NCI-H2227 (cell line): ENCODE results near the gene NRP2.
A peak's percentile ranks its signal among the peaks of the same experiment; 100 is the strongest.

Experiments
- DNase-seq: peaks from one replicate; lab custom pipeline; 2025; ENCODE audit not compliant: unreplicated experiment; lab: John Stamatoyannopoulos, UW

The NRP2 gene

DNA sequence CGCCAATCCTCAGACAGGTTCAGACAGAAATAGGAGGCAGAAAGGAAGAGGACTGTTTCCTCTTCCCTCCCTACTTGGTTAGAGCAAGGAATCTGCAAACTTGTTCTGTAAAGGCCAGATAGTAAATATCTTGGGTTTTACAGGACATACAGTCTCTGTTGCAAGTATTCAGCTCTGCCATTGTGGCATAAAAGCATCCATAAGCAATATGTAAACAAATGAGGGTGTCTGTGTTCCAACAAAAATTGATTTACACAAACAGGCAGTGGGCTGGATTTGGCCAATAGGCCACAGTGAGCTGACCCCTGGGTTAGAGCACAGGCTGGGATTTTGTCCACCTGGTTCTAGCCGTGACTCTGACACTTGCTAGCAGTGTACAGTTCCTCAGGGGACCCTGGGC lies 89.4 kb downstream of the NRP2 start:
- no peak for DNase-seq

DNA sequence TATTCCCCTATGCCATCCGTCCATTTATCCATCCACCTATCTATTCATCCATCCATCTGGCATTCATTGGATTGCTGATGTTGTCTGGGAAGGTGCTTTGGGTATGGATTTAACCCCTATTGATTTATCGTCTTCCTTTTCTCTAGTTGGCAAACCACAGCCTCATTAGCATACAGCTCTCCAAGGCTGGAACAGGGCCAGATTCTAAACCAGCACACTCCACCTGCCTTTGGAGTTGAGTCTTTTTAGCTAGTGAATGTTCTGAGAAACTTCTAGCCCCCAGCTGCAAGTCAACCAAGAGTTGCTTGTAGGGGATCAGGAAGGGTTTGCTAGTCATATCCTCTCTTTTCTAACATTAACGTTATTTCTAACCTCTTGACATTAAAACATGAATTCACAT lies 90.7 kb downstream of the NRP2 start:
- no peak for DNase-seq

DNA sequence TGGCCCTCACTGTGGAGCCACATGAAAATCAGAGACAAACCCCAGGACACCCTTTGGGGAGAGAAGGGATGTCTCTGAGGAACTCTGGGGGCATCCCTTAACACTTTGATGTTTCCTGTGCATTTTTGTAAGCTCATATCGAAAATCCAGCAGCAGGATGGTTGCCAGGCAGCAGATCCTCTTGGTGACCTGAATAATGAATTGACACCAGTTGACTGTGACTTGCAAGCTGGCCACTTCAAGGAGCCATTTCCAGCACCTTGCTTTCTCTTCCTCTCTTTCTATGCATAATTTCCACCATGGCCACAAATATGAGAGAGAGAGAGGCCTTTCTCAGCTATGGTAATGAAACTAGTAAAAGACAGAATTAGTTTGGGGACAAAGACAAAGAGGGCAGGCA lies 91.7 kb downstream of the NRP2 start:
- DNase-seq: no peak

DNA sequence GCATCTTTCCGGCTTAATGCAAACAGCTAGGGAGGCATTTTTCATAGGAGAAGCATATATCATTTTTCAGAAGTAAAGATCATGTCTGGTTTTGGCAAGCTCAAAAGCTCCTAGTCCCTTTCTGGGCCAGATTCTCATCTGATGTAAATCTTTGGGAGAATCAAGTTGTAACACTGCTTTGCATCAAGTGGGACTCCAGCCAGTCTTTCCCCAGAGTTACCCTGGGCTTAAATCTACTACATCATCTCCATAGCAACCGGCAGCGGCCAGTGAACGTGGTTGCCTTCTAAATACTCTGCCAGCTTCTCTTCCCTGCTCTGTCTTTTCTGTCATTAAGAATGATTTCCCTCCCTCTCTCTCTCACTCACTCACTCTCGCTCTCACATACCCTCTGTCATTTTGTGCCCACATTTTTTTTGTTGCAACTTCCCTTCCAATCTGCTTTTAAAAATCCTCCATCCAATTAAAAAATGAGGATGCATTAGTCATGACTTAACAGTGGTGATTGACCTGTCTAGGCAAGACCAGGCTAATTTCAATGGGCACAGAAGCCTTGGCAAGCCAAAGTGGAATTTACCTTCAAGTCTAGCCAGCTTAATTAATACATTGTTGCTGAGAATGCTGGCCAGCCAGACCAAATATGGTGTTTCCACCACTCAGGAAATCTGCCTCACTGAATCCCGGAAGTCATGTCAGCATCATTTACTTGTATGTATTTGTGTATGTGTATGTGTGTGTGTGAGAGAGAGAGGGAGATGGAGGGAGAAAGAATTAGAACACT lies 93.0 kb downstream of the NRP2 start:
- peak; percentile 76 for DNase-seq

DNA sequence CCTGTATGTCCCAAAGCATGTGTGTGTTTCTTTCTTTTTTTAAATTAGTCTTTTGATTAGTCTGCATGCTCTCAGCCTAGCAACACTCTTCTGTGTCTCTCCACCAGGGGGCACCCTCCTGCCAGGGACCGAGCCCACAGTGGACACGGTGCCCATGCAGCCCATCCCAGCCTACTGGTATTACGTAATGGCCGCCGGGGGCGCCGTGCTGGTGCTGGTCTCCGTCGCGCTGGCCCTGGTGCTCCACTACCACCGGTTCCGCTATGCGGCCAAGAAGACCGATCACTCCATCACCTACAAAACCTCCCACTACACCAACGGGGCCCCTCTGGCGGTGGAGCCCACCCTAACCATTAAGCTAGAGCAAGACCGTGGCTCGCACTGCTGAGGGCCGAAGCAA lies 93.8 kb downstream of the NRP2 start:
- DNase-seq: peak; percentile 24

DNA sequence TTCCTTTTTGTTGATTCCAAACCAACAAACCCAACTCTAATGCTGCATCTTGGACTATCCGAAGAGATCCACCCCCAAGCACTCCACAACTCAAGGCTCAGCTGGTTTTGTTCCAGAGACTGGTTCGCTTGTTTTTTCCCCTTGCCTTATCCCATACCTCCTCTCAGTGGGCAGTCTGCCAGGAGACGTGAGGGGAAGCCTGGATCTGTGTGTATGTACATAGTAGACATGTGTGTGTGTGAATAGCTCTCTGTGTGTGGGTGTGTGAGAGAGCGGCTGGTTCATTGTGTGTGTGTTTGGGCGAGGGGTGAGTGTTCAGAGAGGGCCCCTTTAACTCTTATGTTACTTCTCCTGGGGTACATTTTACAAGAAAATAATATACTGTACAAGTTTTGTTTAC lies 94.4 kb downstream of the NRP2 start:
- DNase-seq: no peak

DNA sequence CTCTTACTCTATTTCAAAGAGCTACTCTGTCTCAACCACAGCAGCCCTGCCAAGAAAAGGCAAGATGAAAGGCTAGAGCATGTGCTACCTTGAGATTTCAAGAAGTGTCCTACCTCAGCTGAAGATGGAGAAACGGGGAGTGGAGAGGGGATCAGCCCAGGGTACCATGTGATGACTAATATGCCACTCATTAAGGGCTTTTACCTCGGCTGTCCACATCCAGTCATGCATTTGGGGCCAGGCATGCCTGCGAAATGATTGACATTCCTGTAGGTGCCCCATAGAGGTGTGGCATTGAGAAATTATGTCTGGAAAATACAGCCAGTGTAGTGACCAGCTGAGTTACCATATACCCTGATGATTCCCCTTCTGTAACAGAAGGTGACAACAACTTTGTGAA lies 96.1 kb downstream of the NRP2 start:
- no peak for DNase-seq

DNA sequence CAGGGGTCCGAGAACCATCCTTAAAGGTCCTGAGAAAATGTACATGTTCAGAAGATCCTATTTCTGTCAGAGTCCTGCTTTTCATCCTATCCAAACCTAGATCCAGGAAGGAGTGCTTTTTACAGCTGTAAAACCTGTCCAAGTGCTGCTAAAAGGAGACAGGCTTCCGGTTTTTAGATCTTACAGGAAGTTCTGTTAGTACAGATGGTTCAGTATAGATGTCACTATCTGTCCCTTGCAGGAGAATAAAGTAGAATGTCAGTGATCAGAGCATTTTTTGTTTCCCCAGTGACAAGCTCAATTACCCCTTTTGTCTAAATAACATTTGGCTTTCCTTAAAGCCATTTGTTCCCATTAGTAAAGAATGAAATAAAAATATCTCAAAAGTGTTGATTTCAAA lies 98.3 kb downstream of the NRP2 start:
- no peak for DNase-seq

DNA sequence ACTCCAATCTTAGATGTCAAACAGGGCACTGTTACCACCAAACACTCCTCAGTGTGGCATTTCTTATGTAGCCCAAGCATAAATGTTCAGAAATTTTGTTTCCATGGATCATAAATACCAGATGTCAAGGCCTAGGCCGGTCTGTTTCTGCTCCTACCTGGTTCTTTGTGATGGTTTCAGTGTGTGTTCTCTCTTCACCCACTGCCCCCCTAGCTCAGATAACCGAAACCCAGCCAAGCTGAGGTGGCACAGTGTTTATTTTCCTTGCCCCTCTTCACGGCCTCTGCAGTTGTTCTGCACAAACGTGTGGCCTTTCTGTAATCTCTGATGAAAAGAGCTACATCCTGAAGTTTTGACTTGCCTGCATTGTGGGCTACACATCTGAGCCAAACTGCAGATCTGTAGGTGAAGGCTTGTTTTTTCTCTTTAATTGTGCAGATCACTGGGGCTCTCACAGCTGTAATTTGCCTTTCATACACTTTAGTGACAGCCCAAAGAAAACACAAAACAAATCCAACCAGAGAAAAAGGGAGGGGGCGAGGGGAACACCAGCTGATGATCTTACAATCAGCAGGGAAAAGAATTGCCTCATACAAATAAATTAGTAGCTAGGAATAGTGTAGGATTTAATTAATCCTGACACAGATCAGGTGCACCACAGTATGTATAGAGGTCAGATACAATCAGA lies 99.1 kb downstream of the NRP2 start:
- peak; percentile 36 for DNase-seq

DNA sequence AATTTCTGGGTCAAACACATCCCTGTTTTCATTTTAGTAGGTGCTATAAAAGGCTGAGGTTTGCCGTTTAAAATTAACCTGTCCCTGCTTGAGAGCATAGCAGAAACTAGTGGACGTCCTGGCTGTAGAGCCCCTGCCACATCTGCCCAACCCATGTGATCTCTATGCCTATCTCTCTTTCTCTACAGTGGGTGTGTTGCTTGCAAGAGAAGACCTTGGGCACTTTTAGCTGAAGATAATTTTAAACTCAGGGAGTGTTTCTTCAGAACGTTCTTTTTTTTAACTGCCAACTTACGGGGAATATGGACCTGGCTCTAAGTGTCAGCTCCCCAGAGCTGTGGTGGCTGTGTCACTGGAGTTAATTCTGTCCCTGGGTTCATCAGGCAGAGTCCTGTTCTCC lies 100.6 kb downstream of the NRP2 start:
- no peak for DNase-seq

DNA sequence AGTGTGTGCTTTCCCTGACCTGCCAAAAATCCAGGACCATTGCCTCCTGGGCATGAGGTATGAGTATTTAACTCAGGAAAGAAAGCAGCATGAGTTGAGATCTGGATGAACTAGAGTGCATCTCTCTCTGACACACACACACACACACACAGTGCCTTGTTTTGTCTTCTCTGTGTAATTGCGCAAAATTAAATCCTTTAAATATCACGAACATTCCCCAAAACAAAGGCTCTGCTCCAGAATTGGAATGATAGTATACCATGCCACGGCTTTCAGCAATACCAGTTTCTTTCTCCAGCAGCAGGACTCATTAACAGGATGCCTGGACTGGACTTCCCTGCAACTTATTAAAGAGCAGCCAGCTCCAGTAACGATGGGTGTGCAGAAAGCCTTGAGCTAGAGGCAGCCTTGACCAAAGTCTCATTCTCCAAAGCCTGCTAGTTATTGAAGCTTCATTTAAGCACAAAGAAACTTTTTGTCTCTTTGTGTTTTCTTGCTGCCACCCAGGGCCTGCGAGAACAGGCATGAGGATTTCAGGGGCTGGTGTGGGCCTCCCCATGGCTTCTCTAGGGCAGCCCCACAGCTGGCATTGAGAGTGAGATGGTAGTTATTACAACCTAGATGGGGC lies 101.7 kb downstream of the NRP2 start:
- no peak for DNase-seq

DNA sequence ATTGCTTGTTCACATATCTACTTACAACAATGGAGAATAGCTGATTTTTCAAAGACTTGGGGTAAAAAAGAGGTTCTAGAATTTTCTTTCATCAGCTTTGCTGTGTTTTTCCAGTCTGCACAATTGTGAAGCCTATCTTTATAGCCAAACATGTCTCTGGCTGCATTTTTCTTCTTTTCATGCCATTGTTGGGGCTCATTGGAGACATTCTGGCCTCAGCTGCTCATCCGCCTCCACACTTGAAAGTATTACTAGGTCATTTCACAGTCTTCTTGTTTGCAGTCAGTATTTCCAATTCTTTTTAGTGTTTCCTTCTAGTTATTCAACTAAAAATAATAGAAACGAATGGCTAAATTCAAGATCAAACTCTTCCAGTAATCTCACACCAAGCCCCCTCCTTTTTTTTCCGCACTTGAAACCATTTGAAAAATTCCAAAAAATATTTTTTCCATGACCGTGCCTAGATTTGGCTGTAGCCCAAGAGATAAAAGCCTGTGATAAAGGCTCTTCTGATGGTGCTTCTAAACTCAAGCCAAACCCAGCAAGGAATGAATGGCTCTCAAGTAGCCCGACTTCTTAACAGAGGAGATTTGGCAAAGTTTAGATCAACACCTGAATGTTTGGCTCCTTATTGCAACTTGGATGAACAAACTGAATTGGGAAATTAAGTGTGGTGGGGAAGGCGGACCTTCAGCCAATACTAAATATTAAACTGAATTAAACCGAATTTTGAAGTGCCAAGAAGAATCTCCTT lies 103.4 kb downstream of the NRP2 start:
- DNase-seq: no peak

DNA sequence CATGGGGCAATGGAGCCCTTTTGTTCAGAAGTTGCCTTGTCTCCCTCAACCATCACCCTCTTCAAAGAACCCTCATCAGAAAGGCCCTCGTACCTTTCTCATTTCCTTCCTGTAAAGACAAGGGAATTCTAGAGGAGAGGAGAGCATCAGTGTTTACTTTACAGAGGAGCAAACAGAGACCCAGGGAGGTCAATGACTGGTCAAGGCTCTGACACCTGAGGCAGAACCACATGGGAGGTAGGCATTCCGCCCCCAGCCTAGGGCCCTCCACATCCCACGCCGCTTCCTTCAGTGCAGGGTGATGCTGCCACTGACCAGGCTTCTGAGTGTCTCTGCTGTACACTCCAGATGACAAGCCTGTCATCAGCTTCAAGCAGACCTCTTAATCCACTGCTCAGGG lies 104.7 kb downstream of the NRP2 start:
- no peak for DNase-seq

DNA sequence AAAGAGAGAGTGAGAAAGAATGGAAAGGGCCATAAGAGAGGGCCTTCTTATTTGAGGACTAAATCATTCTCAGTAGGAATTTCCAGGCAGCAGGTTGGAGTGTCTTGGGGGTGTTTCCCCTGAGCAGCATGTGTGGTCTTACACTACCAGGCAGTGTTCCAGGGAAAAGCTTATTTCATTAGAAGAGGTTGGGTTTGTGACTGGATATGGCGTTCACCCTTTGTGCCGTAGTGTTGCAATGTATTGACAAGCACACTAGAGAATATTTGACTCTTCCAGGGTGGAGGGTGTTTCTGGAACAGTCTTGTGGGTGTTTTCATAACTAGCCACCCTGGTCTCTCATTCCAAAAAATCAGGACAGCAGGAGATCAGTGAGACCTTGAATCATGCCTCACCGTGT lies 105.5 kb downstream of the NRP2 start:
- DNase-seq: no peak

DNA sequence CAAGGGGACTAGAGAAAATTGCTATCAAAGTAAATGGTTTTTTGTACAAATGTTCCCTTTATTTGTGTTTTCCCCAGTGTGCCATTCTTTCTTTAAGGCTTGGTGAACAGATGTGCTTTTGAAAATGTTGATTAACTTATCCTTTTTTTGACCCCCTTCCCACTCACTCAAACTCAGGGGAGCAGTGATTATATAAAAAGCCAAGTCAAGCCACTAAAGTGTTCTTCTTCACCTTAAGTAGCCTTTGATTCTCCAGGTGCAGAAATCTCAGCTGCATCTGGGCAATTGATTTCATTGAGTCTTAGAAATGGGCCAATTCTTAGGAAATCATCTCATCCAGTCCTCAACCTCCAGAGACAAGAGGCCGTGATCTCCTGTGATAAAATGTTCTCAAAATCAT lies 107.6 kb downstream of the NRP2 start:
- no peak for DNase-seq

DNA sequence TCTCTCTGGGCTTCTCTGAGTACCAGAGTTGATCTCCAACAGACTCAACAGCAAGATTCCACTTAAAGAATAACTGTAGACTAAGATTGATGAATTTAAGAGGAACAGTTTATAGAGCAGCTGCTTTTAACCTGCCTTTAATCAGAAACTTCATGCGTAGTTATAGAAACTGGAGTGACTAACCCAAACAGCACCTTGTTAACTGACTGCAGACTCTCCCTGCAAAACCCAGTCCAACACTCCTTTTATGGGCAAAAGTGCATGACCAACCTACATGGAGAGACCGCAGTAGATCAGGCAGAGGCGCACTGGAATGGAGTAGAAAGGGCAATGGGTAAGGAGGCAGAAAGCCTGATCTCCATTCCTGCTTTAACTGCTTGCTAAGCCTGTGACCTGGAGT lies 110.6 kb downstream of the NRP2 start:
- DNase-seq: no peak

DNA sequence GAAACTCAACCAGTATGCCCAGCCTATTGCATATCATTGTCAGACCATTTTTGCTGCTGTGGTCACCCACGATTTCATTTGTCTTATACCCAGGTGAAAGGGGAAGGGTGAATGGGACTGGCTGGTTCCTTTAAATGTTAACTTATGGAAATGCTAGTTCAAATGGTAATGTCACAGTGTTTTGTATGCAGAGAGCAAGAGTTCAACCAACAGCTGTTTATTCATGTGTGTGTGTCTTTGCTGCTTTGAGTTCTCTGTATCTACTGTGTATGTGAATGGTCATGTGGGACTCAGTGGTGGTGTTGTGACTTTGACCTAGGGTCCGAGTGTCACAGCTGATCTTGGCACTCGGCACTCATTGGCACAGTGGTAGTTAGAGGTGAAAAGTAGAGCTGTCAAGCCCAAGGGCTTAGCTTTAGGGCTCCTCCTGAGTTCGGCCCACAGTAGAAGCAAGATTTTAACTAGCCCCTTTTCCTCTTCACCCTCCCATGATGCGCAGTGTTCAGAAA lies 114.6 kb downstream of the NRP2 start:
- DNase-seq: no peak

DNA sequence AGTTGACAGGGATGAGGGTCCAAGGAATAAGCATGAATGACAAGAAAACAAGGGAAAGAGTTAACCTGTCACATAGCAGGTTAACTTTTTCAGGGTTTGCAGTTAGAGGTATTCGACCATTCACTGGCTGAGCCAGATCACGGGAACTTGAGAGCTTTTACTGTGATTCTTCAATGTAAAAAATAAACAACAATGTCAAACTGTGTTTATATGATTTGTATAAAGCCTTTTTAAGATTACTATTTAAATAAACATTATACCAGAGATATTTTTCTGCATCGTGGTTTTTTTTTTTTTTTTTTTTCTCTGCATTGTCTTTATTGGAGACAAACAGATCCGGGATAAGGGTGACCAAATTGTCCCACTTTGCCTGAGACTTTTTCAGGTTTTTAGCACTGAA lies 115.6 kb downstream of the NRP2 start:
- DNase-seq: no peak

DNA sequence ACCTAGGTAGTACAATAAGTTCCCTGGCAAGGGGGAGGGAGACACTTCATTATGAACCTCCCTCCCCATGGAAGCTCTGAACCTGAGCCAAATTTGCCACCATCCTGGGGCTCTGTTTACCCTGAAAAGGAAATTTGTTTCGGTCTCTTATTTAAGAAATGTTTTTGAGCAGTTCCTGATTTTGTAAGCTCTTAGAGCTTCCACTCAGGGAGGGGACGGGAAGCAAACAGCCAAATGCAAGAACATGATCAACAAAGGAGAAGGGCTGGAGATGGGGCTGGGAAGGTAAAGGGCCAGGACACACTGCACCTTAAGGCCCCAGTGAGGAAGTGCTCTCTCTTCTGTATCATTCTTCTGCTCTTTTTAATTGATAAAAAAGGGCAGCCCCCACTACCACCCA lies 117.9 kb downstream of the NRP2 start:
- no peak for DNase-seq

DNA sequence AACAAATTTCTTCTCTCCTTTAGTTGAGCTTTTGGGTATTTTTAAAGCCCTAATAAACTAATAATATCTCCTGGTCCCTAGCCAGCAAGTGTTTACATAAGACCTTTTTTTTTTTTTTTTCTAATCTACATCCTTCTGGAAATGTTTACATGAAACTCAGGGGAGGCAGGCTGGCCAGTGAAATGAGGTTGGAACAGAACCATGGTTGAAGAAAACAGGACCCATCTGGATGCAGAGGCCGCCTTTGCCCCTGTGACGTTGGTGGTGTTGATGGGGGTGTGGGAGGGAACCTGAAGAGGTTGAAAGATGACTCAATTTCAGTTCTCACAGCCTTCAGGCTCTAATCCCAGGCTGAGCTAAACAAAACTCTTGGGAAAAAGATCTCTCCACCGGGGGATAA lies 118.5 kb downstream of the NRP2 start:
- no peak for DNase-seq

DNA sequence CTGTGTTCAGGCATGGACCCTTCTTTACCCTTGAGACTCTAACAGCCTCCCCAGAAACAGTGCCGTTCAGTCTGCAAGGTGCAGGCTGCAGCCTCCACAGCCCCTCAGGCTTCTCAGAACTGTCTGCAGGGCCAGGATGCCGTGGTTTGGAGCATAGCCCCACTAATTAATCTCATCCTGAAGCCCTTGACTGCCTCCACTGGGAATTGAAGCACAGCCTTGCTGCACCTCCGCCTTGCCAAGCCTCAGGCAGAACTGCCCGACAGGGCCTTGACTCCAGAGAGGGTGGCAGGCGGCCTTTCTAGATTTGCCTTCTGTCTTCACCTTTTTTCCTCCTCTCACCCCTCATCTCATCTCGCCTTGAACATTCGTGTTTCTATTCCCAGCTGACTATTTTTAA lies 119.8 kb downstream of the NRP2 start:
- no peak for DNase-seq

DNA sequence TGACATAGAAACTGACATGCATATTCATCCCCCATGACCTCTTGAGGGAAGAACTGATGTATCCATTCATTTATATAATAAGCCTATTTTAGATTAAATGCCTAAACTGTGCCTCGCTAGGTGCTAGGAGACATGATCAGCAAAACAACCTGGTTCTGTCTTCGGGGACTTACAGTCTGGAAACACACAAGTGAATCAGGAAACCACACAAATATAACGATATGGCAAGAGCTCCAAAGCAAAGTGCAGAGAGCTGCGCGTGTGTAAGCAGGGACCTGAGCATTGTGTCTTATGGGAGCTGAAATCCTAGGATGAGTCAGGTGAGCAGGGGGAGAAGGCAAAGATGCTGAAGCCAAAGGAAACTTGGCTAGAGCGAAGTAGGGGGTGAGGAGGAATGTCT lies 120.6 kb downstream of the NRP2 start:
- no peak for DNase-seq
